Neuron (in vitro differentiated cells): ENCODE measurements around the gene USP9X.

Source experiments
- H2AFZ ChIP-seq: one replicate; pipeline ENCODE4 v1.6.1; 2013; ENCODE audit warnings: low read depth, mild to moderate bottlenecking, inconsistent platforms, low read length, moderate library complexity
- H3K27me3 ChIP-seq: one replicate; pipeline ENCODE4 v1.6.1; 2013; ENCODE audit warnings: low read length; ENCODE audit not compliant: insufficient read depth
- H3K36me3 ChIP-seq: one replicate; pipeline ENCODE4 v1.6.1; 2013; ENCODE audit warnings: low read length; ENCODE audit not compliant: insufficient read depth
- H3K4me1 ChIP-seq: one replicate; pipeline ENCODE4 v1.6.1; 2013; ENCODE audit warnings: low read length; ENCODE audit not compliant: insufficient read depth
- H3K4me3 ChIP-seq: 2 replicates; pipeline ENCODE4 v1.5.1; 2013; ENCODE audit warnings: mild to moderate bottlenecking, low read length, moderate library complexity
- H3K9me3 ChIP-seq: one replicate; pipeline ENCODE4 v1.6.1; 2013; ENCODE audit warnings: low read length

The USP9X gene

DNA sequence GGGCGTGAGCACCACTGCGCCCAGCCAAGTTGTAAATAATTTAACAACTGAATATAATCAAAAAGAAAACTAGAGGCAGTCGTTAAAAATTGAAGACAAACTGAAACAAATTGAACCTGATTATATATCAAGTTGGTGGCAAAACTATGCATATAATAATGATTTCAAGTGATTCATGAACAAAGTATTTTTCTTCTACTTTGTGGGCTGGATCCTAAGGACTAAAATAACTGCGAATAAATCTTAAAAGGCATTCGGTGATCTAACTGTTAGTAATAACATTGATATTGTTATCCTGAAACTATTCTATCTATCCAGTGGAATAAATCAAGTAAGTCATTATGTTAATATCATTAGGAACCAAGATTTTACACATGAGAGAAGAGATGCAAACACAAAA is 21.2 kb upstream of the USP9X start:
- H3K4me3 ChIP-seq = no peak overlapping the region
- H3K36me3 ChIP-seq = no peaks in the 10 kb centered on the region
- H3K4me1 ChIP-seq = no peaks in the 10 kb centered on the region
- H3K27me3 ChIP-seq = no peaks in the 10 kb centered on the region
- no peak overlapping the region for H2AFZ ChIP-seq
- H3K9me3 ChIP-seq = no peaks in the 10 kb centered on the region

DNA sequence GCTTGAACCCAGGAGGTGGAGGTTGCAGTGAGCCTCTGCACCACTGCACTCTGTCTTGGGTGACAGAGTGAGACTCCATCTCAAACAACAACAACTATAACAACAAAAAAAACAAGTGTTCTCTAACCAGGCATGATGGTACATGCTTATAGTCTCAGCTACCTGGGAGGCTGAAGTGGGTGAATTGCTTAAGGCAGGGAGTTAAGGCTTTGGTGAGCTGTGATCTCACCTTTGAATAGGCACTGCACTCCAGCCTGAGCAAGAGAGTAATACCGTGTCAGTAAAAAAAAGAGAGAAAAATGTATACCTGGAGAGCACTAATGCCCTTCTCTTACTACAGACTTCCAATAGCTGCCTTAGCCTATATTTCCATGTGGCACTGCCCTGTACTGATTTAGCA is 18.9 kb upstream of the USP9X start:
- Histone ChIP-seq H3K4me3 (no peak overlapping the region), H3K36me3 (no peaks in the 10 kb centered on the region), H3K9me3 (no peaks in the 10 kb centered on the region), H2AFZ (no peak overlapping the region), H3K27me3 (no peaks in the 10 kb centered on the region), H3K4me1 (no peaks in the 10 kb centered on the region)

DNA sequence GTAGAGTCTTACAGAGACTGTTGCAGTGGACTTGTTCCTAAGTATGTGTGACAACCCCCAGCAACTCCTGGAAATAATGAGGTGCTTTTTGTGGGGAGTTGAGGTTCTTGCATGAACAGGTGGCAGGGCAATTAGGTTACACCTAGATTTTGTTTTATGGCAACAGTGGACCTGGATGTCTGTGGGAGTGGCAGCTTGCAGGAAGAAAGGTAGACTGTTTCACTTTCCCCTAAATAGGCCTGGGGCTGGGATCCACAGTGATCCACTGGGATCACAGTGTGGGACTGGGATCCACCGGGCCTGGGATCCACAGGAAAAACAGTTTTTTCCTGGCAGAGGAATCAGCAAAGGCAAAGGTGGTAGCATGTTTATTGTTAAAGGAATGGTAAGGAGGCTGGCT is 18.3 kb upstream of the USP9X start:
- Histone ChIP-seq H3K4me1 (no peaks in the 10 kb centered on the region), H3K27me3 (no peaks in the 10 kb centered on the region), H2AFZ (no peak overlapping the region), H3K36me3 (no peaks in the 10 kb centered on the region), H3K9me3 (no peaks in the 10 kb centered on the region), H3K4me3 (no peak overlapping the region)

DNA sequence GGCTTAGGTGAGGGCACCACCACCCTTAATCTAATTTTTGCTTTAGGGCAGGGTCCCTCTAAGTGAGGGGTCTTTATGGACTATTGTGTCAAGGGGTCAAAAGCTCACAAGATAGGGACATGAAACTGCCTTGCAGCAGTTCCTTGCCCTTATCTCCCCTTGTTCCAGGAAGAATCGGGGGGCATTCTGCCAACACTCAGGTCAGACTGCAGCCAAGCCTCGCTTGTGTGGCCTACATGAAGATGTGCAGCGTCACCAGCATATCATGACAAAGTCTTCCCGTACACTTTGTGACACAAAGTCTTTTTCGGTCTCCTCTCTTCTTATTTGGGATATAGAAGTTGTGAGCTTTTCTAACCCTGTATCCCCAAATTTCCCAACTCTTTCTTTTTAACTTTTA is 17.5 kb upstream of the USP9X start:
- H3K4me1 ChIP-seq = no peaks in the 10 kb centered on the region
- no peak overlapping the region for H2AFZ ChIP-seq
- H3K9me3 ChIP-seq = no peaks in the 10 kb centered on the region
- H3K4me3 ChIP-seq = no peak overlapping the region
- H3K27me3 ChIP-seq = no peaks in the 10 kb centered on the region
- H3K36me3 ChIP-seq = no peaks in the 10 kb centered on the region

DNA sequence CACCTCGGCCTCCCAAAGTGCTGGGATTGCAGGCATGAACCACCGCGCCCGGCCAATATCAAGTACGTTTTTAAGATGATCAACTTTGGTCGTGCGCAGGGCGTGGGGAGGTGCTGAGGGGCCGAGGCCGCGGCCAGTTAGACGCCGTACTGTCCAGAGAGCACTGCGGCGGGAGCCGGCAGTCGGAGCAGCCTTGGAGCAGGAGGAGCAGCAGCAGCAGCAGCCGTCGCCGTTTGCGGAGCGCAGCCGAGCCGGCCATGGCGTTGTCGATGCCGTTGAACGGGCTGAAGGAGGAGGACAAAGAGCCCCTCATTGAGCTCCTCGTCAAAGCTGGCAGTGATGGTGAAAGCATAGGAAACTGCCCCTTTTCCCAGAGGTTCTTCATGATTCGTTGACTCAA is 8.5 kb upstream of the USP9X start:
- no peaks in the 10 kb centered on the region for H3K27me3 ChIP-seq
- H3K4me3 ChIP-seq = no peak overlapping the region
- no peaks in the 10 kb centered on the region for H3K9me3 ChIP-seq
- H3K36me3 ChIP-seq = no peaks in the 10 kb centered on the region
- no peak overlapping the region for H2AFZ ChIP-seq
- H3K4me1 ChIP-seq = no peaks in the 10 kb centered on the region

DNA sequence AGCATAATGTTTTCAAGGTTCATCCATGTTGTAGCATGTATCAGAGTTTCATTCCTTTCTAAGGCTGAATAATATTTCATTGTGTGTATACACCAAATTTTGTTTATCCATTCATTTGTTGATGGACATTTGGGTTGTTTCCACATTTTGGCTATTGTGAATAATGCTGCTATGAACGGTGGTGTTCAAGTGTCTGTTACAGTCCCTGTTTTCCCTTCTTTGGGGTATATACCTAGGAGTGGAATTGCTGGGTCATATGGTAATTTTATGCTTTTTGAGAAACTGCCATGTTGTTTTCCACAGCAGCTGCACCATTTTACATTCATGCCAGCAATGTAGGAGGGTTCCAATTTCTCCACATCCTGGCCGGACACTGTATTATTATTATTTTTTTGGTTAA is 3.4 kb upstream of the USP9X start:
- Histone ChIP-seq H3K36me3 (no peaks in the 10 kb centered on the region), H2AFZ (no peak overlapping the region), H3K4me3 (no peak overlapping the region), H3K4me1 (no peaks in the 10 kb centered on the region), H3K27me3 (no peaks in the 10 kb centered on the region), H3K9me3 (no peaks in the 10 kb centered on the region)

DNA sequence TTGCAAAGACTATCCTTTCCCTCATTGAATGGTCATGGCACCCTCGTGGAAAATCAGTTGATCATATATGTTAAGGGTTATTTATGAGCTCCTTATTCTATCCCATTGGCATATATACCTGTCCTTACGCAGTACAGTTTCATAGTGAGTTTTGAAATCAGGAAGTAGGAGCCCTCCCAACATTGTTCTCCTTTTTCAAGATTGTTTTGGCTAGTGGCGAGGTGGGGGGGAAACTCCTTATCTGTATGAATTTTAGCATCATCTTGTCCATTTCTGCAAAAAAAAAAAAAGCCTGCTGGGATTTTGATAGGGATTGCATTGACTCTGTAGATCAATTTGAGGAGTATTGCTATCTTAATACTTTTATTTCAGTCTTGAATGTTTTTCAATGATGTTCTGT is 2.5 kb upstream of the USP9X start:
- Histone ChIP-seq H3K4me1 (peaks cover 2% of the 10 kb centered on the region), H3K4me3 (no peak overlapping the region), H3K27me3 (no peaks in the 10 kb centered on the region), H3K9me3 (no peaks in the 10 kb centered on the region), H3K36me3 (no peaks in the 10 kb centered on the region), H2AFZ (no peak overlapping the region)

DNA sequence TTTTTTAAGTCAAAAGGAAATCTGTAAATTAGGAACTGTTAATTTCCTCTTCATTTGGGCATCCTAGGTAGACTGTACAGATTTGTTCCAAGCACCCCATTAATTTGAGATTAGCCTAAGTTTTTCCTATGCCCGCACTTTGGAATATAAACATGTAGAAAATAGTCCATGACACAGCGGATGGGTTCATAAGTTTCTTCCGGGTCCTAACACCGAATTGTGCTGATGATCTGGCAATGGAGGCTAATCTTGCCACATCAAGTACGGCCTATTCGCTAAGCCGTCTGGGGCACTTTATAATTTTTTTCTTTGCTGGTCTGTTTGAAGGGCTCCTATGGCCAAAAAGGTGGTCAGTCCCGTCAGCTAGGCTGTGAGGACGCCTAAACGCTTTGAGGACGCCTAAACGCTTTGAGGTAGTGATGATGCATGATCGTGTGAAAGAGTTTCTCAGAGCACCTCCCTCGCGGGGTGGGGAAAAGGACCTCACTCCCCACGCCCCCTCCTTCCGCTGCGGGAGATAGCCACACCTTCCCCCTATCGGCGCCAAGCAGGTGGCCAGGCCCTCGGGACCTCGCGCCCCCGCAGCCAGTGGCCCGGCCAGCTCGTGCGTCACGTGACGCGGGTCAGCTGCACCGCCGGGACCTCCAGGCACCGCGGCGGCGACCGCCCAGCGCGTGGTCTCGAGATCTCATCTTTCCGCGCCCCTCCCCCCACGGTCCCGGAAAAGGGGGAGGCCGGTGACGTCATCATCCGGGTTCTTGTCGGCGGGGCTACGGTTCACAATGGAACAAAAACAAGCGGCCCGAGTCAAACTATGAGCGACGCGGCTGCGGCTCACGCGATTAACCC is 977 bp upstream of the USP9X start:
- no peaks in the 10 kb centered on the region for H3K36me3 ChIP-seq
- H2AFZ ChIP-seq = no peak overlapping the region
- no peaks in the 10 kb centered on the region for H3K9me3 ChIP-seq
- no peaks in the 10 kb centered on the region for H3K27me3 ChIP-seq
- peak overlapping the region; percentile 64 for H3K4me3 ChIP-seq
- peaks cover 11% of the 10 kb centered on the region for H3K4me1 ChIP-seq

DNA sequence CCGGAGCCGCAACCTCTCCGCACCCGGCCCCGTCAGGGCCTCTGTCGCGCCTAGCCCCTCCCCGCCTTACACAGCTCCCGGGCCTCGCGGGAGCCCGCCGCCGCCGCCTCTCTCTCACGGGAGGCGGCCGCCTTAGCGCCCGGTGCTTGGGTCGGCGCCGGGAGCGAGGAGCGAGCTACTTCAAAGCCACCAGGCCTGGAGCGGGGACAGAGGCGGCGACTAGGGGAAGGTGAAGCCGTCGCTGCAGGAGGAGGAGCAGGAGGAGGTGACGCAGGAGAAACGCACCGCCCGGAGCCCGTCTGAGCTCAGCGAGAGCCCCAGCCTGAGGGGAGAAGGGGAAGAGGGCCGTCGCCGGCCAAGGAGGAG is 250 bp downstream of the USP9X start:
- H3K4me3 ChIP-seq = peak overlapping the region; percentile 99
- H3K4me1 ChIP-seq = peaks cover 13% of the 10 kb centered on the region
- no peaks in the 10 kb centered on the region for H3K9me3 ChIP-seq
- no peaks in the 10 kb centered on the region for H3K36me3 ChIP-seq
- no peaks in the 10 kb centered on the region for H3K27me3 ChIP-seq
- no peak overlapping the region for H2AFZ ChIP-seq

DNA sequence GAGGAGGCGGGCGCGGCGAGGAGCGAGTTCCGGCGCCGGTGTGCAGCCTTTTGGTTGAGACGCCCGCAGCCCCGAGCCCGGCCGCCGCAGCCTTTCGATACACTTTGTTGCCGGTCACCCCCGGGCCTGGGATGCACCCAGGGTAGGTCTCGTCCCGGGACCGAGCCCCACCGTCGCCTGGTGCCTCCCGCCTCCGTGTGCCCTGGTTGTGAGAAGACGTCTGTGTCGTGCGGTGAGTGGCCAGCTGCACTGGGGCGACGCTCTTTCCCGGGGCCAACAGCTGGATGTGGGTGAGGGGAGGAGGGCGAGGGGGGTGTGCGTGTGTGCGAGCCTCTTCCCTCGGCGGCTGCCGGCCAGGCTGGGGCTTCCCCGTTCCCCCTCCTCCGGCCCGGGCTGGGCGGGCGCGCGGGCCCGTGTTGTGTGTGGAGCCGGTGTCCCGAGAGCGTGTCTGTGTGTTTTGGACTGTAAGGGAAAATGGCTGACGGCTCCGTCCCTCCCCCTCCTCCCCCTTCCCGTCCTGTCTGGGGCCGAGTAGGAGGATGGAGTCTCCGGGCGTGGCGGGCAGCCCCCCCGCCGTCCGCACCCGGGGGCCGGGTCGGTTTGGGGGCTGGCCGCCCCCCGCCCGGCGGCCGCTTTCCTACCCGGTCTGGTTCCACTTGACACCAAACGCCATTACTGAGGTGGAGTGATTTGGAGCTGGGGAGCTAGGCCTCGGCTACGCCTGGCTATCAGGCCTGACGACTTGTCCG is 807 bp downstream of the USP9X start:
- Histone ChIP-seq H3K9me3 (no peaks in the 10 kb centered on the region), H3K4me3 (peak overlapping the region; percentile 99), H3K36me3 (no peaks in the 10 kb centered on the region), H2AFZ (no peak overlapping the region), H3K4me1 (peaks cover 13% of the 10 kb centered on the region), H3K27me3 (no peaks in the 10 kb centered on the region)

DNA sequence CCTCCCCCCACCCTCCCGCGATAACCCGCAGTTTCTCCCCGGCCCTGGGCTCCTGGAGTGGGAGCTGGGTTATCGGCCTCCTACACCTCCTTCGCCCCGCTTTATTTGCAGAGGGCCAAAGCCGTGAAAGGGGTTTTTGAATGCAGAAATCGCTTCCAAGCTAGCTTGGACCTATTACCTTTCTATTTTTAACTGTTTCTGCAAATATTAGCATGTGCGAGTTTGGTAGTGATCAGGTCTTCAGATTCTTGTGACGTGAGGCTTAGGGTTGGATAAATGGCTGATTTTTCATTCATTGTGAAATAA is 1.3 kb downstream of the USP9X start:
- Histone ChIP-seq H2AFZ (no peak overlapping the region), H3K4me3 (peak overlapping the region; percentile 99), H3K9me3 (no peaks in the 10 kb centered on the region), H3K4me1 (peaks cover 13% of the 10 kb centered on the region), H3K36me3 (no peaks in the 10 kb centered on the region), H3K27me3 (no peaks in the 10 kb centered on the region)

DNA sequence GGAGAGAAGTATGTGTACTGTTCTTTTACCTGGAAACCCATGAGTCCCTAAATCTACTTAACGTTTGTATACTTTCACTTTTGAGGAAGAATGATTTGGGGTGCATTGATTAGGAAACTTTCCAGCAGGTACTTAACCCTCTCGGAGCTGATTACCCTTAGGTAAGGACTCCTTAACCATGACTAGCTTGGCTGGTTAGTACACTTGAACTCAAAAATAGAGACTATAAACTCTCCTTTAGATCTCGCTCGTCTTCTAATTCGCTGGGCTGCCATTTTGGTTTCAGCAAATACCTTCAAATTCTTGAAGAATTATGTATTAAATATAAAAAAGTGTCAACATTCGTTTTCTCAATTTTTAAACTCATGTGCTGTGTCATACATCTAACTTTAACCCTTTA is 2.0 kb downstream of the USP9X start:
- Histone ChIP-seq H3K4me1 (peaks cover 13% of the 10 kb centered on the region), H2AFZ (no peak overlapping the region), H3K36me3 (peaks cover 3% of the 10 kb centered on the region), H3K4me3 (peak overlapping the region; percentile 99), H3K27me3 (no peaks in the 10 kb centered on the region), H3K9me3 (no peaks in the 10 kb centered on the region)

DNA sequence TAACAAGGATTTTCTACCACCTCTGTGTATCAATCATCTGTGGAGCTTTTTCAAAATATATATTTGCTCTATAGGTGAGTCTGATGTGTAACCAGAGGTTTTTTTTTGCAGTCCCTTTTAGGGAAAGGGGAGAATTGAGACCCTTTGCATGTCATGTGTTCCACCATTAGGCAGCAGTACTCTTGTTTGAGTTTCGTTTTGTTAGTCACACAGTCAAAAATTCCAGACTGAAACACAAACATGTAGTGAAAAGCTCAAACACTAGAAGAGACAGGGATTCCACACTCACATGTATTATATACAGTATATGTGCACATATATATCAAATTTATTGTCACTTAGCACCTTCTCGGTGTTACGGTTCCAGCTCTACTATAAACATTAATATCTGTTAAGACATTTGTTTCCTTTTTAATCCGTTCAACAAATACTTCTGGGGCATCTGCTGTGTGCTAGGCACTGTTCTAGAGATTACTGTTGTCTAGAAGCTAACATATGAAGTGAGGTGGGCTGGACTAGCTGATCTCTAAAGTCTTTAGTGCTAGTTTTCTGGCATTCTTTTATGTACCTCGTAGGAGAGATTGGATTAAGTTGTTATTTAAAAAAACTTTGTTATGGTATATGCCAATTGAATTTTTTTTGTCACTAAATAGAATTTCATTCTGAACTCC is 5.5 kb downstream of the USP9X start:
- H3K27me3 ChIP-seq = no peaks in the 10 kb centered on the region
- peaks cover 3% of the 10 kb centered on the region for H3K36me3 ChIP-seq
- no peaks in the 10 kb centered on the region for H3K9me3 ChIP-seq
- H3K4me1 ChIP-seq = peaks cover 13% of the 10 kb centered on the region
- H2AFZ ChIP-seq = no peak overlapping the region
- H3K4me3 ChIP-seq = no peak overlapping the region
